Measurements from ENCODE around the gene AP5B1. TPM values are rescaled to one million over a fixed set of nuclear protein-coding genes. Genes with fewer than 3 reads are reported as not detected.

AP5B1 gene
- total RNA-seq, 1 experiment from 2014 or later, result 13.6 TPM

DNA sequence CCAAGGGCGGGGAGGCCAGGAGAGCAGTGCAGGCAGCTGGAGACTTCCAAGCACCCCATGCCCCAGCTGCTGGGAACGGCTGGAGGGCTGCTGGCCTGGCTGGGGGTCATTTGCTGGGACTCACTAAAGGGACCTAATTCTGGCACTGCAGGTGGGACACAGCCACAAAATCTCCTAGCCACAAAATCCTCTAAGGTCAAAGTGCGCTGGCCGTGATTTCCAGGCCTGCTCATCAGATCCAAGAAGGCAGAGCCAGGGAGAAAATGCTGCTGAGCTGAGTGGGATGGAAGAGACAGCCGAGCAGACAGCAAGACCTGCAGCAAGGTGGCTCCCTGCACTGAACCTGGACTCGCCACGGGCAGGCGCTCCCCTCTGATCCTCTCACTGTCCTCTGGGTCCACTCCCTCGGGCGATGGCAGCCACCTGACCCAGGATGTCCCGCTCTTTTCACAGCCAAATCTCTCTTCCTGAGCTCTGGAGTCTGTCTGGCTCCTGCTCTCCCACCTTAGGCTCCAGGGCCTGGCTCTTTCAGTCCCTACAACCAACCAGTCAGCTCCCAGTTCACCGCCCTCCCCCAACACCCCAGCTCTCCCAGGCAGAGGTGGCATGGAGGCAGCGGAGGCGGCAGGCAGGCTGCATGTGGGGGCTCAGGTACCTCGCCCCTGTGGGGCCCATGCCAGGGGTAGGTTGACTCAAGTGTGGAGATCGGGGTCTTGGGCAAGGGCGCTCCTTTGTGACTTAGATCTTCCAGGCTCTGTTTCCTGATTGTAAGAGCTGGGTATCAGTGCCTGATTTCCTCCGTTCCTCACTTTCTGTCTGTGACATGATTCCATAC, 20.6 kb upstream of the AP5B1 start:
- DNase-seq (ENCODE audit: low read depth), result no peak

DNA sequence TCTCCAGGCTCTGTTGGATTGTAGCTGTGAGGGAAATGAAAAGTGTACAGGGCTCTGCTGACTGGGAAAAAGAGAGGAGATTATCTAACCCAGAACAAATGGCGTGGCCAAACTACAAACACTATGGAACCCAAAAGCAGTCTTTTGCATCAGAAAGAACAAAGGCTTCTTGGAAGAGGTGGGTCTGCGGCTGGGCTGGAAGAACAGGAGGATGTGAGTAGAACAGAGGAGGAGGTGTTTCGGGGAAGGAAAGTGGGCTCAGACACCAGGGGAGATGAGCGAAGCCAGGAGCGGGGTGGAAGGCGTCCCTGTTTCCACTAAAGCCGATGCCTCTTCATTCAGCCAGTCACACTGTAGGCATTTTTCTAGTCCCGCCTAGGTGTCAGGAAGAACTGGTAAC, 18.1 kb upstream of the AP5B1 start:
- no peak for DNase-seq (ENCODE audit: low read depth)

- DNase-seq (ENCODE audit: low read depth), result no peak
Observed at GRCh38 chr11:65797711-65798110, 16.9 kb upstream of the AP5B1 start.

GRCh38 chr11:65796726-65797601, 16.2 kb upstream of the AP5B1 start:
- no peak for DNase-seq (ENCODE audit: low read depth)

DNA sequence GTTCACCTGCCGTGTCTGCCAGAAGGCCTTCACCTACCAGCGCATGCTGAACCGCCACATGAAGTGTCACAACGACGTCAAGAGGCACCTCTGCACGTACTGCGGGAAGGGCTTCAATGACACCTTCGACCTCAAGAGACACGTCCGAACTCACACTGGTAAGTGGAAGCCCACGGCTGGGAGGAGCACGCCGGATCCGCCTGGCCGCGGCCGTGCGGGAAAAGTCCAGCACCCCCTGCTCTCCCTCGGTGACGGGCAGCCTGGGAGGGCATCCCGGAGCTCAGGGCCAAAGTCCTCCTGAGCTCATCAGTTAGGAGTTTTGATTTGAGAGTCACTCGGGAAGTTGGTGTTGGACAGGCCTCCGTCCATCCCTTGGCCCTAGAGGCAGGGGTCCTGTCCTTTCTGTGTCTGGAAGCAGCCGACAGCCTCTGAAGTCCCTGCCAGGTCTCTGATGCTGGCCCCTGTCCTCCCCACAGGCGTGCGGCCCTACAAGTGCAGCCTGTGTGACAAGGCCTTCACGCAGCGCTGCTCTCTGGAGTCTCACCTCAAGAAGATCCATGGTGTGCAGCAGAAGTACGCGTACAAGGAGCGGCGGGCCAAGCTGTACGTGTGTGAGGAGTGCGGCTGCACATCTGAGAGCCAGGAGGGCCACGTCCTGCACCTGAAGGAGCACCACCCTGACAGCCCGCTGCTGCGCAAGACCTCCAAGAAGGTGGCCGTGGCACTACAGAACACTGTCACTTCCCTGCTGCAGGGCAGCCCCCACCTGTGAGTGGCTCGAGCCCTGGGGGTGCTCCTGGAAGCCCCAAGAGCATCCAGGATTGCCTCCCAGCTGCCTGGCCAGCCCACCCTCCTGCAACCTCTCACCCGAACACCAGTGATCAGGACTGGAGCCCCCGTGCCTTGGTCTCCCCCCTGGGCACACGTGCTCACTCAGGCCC, 14.1 kb upstream of the AP5B1 start:
- no peak for DNase-seq (ENCODE audit: low read depth)

DNA sequence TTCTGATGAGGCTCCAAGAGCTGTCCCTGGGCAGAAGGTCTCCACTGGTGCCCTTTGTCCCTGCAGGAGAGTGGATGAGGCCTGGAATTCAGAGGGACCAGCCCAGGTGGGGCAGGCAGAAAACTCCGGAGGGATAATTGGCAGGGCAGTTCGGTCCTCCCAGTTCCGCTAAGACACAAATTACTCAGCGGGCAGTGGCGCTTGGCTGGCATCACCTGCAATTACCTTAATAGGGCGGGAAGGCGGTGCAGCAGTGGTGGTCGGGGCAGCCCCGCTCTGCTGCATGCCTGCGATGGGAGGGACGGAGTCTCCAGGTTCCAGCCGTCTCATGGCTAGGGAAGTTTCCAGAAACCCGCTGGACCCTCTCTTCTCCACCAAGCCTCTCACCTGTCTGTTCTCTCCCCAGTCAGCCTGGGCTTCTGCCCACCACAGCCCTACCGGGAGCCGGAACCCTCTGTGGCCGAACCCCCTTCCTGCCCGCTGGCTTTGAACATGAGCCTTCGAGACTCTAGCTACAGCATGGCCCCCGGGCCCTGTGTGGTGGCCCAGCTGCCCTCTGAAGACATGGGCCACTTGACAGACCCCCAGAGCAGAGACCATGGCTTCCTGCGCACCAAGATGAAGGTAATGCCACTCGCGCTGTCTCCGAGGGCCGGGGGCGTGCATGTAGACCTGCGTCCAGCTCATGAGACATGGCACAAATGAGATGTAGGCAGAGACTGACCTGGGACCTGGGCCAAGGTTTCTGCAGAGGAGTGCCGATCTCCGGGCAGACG, 13.0 kb upstream of the AP5B1 start:
- no peak for DNase-seq (ENCODE audit: low read depth)

GRCh38 chr11:65793144-65793581, 12.4 kb upstream of the AP5B1 start:
- no peak for DNase-seq (ENCODE audit: low read depth)

- no peak for DNase-seq (ENCODE audit: low read depth)
Observed at GRCh38 chr11:65792456-65792855, 11.7 kb upstream of the AP5B1 start.

DNA sequence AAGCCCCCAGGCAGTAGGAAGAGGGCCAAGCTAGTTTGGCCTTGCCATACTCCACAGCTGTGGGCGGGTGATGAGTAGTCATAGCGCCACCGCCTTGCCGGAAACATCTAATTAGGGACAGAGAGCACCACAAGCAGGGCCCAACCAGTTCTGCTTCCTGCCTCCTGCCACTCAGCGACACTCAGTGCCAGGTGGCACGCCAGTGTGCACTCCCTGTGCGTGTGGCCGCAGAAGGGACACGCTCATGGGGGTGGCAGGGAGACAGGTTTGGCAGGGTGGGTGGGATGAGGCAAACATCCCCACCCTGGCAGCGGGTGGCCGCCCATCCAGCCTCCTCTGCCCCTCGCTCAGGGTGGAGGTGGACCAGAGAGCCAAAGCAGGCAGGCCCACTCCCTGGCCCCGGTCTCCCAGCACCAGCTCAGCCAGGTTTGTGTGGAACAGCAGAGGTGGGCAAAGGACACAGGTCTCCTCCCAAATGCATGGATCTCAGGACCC, 11.0 kb upstream of the AP5B1 start:
- DNase-seq (ENCODE audit: low read depth), result no peak

DNA sequence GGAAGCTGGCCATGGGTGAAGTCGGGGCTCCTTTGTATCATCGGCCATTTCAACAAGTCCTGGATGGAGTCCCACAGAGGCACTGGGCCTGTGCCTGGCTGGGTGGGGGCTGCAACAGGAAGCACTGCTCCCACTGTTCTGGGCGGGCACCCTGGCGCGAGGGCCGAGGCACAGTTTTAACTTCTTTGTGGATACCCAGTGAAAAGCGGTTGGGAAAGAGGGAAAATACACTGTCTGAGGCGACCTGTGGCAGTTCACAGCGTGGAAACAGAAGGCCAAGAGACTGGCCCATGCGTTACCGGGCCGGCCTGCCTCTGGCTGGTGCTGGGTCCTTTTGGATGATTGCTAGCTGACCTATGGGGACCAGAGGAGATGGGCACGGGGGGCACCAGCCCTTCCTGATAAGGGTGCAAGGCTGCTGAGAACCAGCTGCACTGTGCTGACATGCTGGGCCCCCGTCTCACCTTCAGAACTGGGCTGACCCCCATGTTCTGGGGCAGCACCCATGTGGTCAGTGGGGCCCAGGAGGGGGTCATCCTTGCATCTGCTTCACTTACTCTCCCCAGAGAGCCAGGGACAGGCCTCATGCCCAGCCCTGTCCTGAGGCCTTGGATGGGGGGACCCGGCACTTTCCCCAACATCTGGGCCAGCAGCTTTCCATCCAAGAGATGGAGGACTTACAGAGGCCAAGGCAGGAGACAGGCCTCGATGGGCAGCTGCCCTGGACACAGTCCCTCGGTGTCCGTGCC, 10.3 kb upstream of the AP5B1 start:
- no peak for DNase-seq (ENCODE audit: low read depth)

DNA sequence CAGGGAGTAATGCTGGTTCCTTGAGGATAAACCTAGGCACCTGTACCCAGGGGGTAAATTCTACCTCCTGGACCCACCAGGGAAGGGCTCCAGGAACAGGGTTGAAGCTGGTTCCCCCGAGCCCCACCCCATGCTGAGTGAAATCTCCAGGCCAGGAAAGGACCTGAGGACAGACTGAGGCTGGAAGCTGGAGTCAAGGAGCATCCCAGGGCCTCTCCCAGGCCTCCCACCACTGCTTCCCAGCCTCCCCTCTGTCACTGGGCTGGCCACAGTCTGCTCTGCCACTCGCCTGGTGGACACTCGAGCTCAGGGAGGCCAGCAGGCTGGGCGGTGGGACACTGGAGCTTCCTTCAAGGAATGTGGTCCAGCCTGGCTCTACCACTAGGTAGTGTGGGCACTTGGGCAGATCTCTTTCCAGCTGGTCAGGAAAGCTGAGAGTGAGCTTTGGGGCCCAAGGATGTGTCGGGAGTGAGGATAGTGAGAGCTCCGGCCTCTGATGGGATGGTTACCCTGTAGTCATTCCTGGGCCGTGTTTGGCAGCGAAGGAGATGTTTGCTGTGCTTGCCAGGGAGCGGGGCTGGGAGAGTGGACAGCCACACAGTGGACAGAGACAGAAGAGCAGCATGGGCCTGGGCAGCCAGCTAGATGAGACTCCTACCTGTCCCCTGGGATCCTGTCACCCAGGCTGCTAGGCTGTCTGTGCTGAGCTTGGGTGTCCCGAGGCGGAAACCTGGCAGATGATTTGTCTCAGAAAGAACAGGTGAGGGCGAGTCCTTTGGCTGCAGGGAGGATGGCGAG, 9.5 kb upstream of the AP5B1 start:
- no peak for DNase-seq (ENCODE audit: low read depth)

- DNase-seq (ENCODE audit: low read depth), result no peak
Observed at GRCh38 chr11:65789230-65790103, 8.7 kb upstream of the AP5B1 start.

GRCh38 chr11:65788821-65789220, 8.0 kb upstream of the AP5B1 start:
- no peak for DNase-seq (ENCODE audit: low read depth)

- DNase-seq (ENCODE audit: low read depth), result no peak
Observed at GRCh38 chr11:65787649-65788622, 7.2 kb upstream of the AP5B1 start.

- no peak for DNase-seq (ENCODE audit: low read depth)
Observed at GRCh38 chr11:65786786-65787636, 6.2 kb upstream of the AP5B1 start, which contains the start of gene OVOL1. Gene OVOL1, plus strand, starts transcription at chr11:65787063. Its CDS starts 311 bp downstream, at chr11:65787374.
